NCI-H345 treated with DMSO at 0.1 percent for 48 hours (cell line): ENCODE measurements around the gene EDEM1.
"Not testable (repeated sequence)": the region's sequence is repeated elsewhere in the genome, so short reads cannot be mapped to it uniquely, and the experiment has no call there.

Source experiments
- DNase-seq: peaks from one replicate; lab custom pipeline; 2025; ENCODE audit not compliant: unreplicated experiment; lab: John Stamatoyannopoulos, UW

Gene EDEM1

DNA sequence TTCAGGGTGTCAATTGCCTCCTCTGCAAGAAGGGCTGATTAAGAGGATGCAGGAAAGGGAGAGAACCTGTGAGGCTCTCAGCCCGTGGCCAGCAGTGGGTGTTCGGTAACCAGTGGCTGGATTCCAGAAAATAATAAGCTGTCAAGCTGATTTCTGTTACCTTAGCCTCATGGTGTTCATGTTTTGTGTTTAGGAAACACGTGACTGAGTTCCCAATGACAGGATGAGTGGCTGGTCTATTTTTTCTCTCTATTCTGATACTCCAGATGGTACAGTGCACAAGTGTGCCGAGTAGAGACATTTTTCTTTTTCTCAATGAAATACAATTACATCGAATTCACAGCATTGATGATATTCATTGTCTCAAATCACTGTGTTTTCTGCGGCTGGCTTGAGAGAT is 43.6 kb downstream of the EDEM1 start:
- no peak for DNase-seq

- DNase-seq, result no peak
These were observed 44.0 kb downstream of the EDEM1 start for GRCh38 chr3:5231487-5231886.

DNA sequence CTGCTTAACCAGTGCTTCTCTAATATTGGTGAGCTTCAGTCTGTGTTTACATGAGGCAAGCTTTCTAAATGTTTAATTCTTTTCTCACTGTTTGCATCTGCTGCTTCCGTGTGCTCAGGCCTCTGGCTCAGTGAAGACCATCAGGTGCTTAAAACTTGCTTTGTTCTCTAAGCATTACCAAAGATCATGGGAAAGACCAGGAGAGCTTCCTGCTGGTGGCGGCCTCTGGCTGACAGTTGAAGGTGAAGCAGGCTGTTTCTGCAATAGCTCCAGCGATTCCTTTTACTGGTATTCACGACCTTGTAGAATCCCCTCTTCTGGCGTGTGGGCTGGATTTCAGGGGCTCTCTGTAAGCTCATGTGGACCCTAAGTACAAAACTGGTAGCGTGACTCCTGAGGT is 45.1 kb downstream of the EDEM1 start:
- DNase-seq, result no peak

GRCh38 chr3:5233026-5233425 is 45.5 kb downstream of the EDEM1 start:
- no peak for DNase-seq

GRCh38 chr3:5235655-5236054 is 48.1 kb downstream of the EDEM1 start:
- no peak for DNase-seq

- DNase-seq, result no peak
These were observed 51.0 kb downstream of the EDEM1 start for GRCh38 chr3:5238545-5238944.

GRCh38 chr3:5239602-5240001 is 52.1 kb downstream of the EDEM1 start:
- no peak for DNase-seq

GRCh38 chr3:5240740-5241139 is 53.2 kb downstream of the EDEM1 start:
- DNase-seq, result no peak

DNA sequence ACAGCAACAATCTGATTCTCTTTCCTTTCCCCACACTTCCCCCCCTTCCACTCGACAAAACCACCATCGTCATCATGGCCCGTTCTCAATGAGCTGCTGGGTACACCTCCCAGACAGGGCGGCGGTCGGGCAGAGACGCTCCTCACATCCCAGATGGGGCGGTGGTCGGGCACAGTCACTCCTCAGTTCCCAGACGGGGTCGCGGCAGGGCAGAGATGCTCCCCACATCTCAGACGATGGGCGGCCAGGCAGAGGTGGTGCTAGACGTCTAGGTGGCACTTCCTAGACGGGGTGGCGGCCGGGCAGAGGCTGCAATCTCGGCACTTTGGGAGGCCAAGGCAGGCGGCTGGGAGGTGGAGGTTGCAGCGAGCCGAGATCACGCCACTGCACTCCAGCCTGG is 55.3 kb downstream of the EDEM1 start:
- DNase-seq, result not testable (repeated sequence)

DNA sequence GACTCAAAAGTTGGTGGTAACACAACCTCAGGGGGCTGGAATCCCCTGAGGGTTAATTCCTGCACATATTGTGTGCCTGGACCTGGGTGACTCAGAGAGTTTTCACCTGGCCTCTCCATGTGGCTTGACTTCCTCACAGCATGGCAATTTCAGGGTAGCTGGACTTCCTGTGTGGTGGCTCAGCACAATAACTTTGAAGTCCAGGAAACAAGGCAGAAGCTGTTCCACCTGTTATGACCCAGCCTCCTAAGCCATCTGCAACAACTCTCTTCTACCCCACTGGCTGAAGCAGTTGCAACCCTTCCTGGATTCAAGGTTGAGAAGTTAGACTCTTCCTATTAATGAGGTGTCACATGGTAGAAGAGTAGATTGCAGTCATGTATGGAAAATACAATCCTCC is 58.4 kb downstream of the EDEM1 start:
- no peak for DNase-seq

GRCh38 chr3:5248822-5249221 is 61.3 kb downstream of the EDEM1 start:
- DNase-seq, result no peak

DNA sequence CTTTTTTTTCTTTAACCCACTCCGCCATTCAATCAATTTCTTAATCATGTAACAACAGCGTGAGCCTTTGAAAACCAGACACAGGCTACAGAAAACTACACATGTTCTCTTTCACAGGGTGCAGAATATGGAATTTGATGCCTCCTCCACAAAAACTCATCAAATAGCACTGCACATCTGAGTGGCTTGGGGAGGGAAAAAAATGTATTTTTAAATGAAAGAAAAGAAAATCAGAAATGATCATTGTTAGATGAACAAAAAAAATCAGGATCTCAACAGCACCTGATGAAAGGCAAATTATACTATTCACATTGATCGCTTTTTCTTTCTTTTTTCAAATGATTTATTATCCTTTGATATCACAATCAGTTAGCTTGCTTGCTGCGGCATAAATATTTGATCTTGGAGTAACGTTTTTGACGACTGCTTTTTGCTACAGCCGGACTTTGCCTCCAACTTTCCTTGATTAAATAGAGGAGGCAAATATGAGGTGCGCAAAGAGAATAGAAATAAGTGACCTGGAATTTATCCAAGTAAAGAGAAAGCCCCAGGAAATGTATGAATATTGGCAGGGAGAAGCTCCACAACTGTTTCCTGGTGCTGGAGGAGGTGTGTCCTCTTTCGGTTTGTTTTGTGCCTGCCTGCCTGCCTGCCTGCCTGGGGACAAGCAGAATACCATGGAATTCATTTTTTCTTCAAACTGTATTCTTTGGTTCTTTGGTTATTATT is 63.1 kb downstream of the EDEM1 start:
- no peak for DNase-seq

- DNase-seq, result no peak
These were observed 63.7 kb downstream of the EDEM1 start for GRCh38 chr3:5251196-5251583.

- no peak for DNase-seq
These were observed 64.6 kb downstream of the EDEM1 start for GRCh38 chr3:5252131-5252530.

GRCh38 chr3:5254281-5255048 is 67.0 kb downstream of the EDEM1 start:
- no peak for DNase-seq

GRCh38 chr3:5255404-5256344 is 68.2 kb downstream of the EDEM1 start:
- DNase-seq, result no peak

DNA sequence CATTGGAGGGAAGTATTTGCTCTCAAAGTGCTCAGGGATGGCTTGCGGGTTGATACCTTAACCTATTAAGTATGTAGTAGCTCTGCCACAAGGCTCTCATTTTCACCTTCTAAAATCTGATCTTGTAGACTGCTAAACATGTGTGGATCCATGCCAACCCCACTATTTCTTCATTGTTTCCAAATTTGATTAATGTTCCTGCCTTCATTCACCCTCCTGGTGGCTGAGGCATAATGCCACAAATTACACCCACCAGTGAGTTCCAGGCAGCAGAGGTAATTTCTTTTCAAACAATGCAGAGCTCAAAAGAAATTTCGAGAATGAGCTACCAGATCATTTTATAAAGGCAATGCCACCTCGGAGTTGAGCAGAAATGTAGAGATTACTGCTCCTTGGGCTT is 71.0 kb downstream of the EDEM1 start:
- no peak for DNase-seq

DNA sequence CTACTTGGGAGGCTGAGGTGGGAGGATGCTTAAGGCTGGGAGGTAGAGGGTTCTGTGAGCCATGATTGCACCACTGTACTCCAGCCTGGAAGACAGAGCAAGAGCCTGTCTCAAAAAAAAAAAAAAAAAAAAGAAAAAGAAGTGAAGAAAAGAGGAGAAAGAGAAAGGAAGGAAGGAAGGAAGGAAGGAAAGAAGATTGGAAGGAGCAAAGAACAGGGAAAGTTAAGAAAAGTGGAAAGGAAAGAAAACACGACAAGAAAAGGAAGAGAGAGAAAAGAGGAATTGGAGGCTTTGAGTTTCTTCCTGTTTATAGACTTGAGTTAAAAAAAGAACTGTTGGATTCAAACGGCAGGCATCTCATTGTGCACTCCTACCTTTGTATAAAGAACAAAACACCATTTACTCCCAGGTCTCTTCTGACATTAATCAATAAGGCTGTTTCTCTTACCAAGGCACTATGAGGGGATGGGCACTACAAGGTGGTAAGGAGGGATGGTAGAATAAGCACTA is 73.5 kb downstream of the EDEM1 start:
- no peak for DNase-seq

DNA sequence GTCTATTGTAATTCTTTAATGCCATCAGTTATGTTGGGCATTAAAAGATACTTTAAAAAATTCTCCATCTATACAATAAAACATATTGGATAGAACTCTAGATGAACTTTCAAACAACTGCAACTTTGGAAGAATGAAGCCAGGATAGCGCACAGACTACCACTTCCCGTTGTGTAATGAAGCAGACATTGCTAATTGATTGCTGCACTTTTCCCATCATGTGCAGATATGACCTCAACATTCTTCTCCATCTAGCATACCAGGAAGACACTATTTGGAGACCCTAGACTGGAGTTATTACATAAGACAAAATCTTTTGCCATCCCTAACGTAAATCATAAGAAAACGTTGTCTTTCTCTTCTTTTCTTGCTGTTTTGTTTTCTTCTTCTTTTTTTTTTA is 75.0 kb downstream of the EDEM1 start:
- DNase-seq, result no peak

- DNase-seq, result no peak
These were observed 76.6 kb downstream of the EDEM1 start for GRCh38 chr3:5264093-5264600.
